ENCODE measurements around the gene KCNJ1. TPM values are rescaled to one million over a fixed set of nuclear protein-coding genes. Genes with fewer than 3 reads are reported as not detected.

The KCNJ1 gene
- total and polyA plus RNA-seq, 8 donors, result 0.09 to 0.83 (median 0.38) TPM; not detected in 2

GRCh38 chr11:128825050-128825784, 41.9 kb downstream of the KCNJ1 start:
- no peak for ATAC-seq
- no peak for DNase-seq

GRCh38 chr11:128824191-128825049, 42.7 kb downstream of the KCNJ1 start:
- no peak overlapping the region for H3K27ac ChIP-seq
- no peaks in the 10 kb centered on the region for H3K9me3 ChIP-seq
- intact Hi-C loops (cut with DNase I), result no loop called here
- ATAC-seq, result peak; percentile 17
- peaks cover 0 to 11% of the 10 kb centered on the region in 2 donors for H3K4me1 ChIP-seq
- no peak overlapping the region for H3K4me3 ChIP-seq
- peaks cover 0 to 16% of the 10 kb centered on the region in 2 donors for H3K27me3 ChIP-seq
- no peak for TF ChIP-seq CTCF (IDR thresholded peaks at IDR 0.05)
- peak in 2 of 4 donors; percentile 71 to 75 for DNase-seq
- peaks cover 0 to 6% of the 10 kb centered on the region in 2 donors for H3K36me3 ChIP-seq

More at GRCh38 chr11:128825050-128825784, 41.9 kb downstream of the KCNJ1 start:
- Histone ChIP-seq H3K9me3 (no peaks in the 10 kb centered on the region), H3K4me1 (peaks cover 0 to 11% of the 10 kb centered on the region in 2 donors), H3K27ac (no peak overlapping the region), H3K36me3 (peaks cover 0 to 6% of the 10 kb centered on the region in 2 donors), H3K27me3 (peaks cover 0 to 16% of the 10 kb centered on the region in 2 donors), H3K4me3 (no peak overlapping the region)
- intact Hi-C loops (cut with DNase I), result no loop called here
- TF ChIP-seq CTCF (IDR thresholded peaks at IDR 0.05), result no peak

- no peak for ATAC-seq
- H3K27ac ChIP-seq, result no peak overlapping the region
- intact Hi-C loops (cut with DNase I), result no loop called here
- TF ChIP-seq CTCF (IDR thresholded peaks at IDR 0.05), result no peak
- no peak overlapping the region for H3K4me3 ChIP-seq
- no peaks in the 10 kb centered on the region for H3K9me3 ChIP-seq
- peaks cover 0 to 16% of the 10 kb centered on the region in 2 donors for H3K27me3 ChIP-seq
- no peak for DNase-seq
- peaks cover 0 to 11% of the 10 kb centered on the region in 2 donors for H3K4me1 ChIP-seq
- H3K36me3 ChIP-seq, result peaks cover 0 to 6% of the 10 kb centered on the region in 2 donors
These were observed 43.3 kb downstream of the KCNJ1 start for GRCh38 chr11:128823753-128824152.

- H3K36me3 ChIP-seq, result peaks cover 0 to 21% of the 10 kb centered on the region in 2 donors
- TF ChIP-seq CTCF (IDR thresholded peaks at IDR 0.05), result no peak
- intact Hi-C loops (cut with DNase I), result no loop called here
- peaks cover 0 to 6% of the 10 kb centered on the region in 2 donors for H3K4me1 ChIP-seq
- no peak overlapping the region for H3K27ac ChIP-seq
- no peak overlapping the region for H3K4me3 ChIP-seq
- ATAC-seq (no peak), DNase-seq (no peak)
- H3K9me3 ChIP-seq, result no peaks in the 10 kb centered on the region
- peaks cover 0 to 16% of the 10 kb centered on the region in 2 donors for H3K27me3 ChIP-seq
These were observed 45.0 kb downstream of the KCNJ1 start for GRCh38 chr11:128822130-128822529.

GRCh38 chr11:128821556-128821955, 45.5 kb downstream of the KCNJ1 start:
- peaks cover 0 to 16% of the 10 kb centered on the region in 2 donors for H3K27me3 ChIP-seq
- intact Hi-C loops (cut with DNase I), result no loop called here
- TF ChIP-seq CTCF (IDR thresholded peaks at IDR 0.05), result no peak
- H3K4me1 ChIP-seq, result no peaks in the 10 kb centered on the region
- ATAC-seq (no peak), DNase-seq (no peak)
- H3K27ac ChIP-seq, result no peak overlapping the region
- no peak overlapping the region for H3K4me3 ChIP-seq
- no peaks in the 10 kb centered on the region for H3K9me3 ChIP-seq
- H3K36me3 ChIP-seq, result peaks cover 0 to 25% of the 10 kb centered on the region in 2 donors

All from left lung (tissue), 10 donors.